Measurements from ENCODE around the gene CLDN7.
A peak's percentile ranks its signal among the peaks of the same experiment; 100 is the strongest.

CLDN7 gene

GRCh38 chr17:7284911-7285310 lies 22.6 kb upstream of the CLDN7 start:
- DNase-seq (ENCODE audit: low read depth) = no peak
- H3K4me3 ChIP-seq (ENCODE audit: low read length) = no peak overlapping the region
- TF ChIP-seq, protein P1, sequence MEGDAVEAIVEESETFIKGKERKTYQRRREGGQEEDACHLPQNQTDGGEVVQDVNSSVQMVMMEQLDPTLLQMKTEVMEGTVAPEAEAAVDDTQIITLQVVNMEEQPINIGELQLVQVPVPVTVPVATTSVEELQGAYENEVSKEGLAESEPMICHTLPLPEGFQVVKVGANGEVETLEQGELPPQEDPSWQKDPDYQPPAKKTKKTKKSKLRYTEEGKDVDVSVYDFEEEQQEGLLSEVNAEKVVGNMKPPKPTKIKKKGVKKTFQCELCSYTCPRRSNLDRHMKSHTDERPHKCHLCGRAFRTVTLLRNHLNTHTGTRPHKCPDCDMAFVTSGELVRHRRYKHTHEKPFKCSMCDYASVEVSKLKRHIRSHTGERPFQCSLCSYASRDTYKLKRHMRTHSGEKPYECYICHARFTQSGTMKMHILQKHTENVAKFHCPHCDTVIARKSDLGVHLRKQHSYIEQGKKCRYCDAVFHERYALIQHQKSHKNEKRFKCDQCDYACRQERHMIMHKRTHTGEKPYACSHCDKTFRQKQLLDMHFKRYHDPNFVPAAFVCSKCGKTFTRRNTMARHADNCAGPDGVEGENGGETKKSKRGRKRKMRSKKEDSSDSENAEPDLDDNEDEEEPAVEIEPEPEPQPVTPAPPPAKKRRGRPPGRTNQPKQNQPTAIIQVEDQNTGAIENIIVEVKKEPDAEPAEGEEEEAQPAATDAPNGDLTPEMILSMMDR (conservative IDR thresholded peaks at IDR 0.05; ENCODE audit: low read depth, low read length) = no peak

DNA sequence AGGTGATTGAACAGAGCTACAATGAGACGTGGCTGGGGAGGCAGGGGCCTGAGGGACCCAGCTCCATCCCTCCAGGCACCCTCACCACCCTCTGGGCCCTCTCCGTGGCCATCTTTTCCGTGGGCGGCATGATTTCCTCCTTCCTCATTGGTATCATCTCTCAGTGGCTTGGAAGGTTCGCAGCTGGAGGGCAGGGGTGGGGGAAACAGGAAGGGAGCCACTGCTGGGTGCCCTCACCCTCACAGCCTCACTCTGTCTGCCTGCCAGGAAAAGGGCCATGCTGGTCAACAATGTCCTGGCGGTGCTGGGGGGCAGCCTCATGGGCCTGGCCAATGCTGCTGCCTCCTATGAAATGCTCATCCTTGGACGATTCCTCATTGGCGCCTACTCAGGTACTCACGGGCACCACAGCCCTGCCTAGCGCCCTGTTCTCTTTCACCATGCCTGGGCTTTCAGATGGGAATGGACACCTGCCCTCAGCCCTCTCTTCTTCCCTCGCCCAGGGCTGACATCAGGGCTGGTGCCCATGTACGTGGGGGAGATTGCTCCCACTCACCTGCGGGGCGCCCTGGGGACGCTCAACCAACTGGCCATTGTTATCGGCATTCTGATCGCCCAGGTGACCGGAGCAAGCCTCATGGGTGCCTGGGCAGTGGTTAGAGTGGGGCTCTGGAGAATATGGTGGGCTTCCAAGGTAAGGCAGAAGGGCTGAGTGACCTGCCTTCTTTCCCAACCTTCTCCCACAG lies 21.4 kb upstream of the CLDN7 start:
- DNase-seq (ENCODE audit: low read depth) = no peak
- TF ChIP-seq, protein P1 (conservative IDR thresholded peaks at IDR 0.05; ENCODE audit: low read depth, low read length) = no peak
- H3K4me3 ChIP-seq (ENCODE audit: low read length) = no peak overlapping the region

DNA sequence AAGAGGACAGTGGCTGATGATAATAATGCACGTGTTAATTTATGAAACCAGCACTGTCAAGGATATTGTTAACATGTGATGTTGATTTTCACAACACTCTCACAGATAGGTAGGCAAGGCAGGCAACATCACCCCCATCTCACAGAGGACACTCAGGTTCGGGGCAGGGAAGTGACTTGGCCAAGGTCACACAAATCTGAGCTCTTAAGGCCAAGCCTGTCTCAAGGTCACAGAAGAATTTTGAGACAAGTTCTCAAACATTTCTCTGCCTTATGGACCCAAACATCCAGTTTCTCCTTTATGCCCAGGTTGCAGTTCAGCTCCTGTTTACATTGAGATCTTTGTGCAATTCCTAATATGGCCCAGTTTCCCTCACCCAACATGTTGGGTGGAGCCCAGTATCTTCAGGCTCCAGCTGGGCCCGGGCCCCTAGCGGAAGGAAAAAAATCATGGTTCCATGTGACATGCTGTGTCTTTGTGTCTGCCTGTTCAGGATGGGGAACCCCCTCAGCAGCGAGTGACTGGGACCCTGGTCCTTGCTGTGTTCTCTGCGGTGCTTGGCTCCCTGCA lies 20.6 kb upstream of the CLDN7 start:
- H3K4me3 ChIP-seq (ENCODE audit: low read length) = no peak overlapping the region
- TF ChIP-seq, protein P1 (conservative IDR thresholded peaks at IDR 0.05; ENCODE audit: low read depth, low read length) = no peak
- no peak for DNase-seq (ENCODE audit: low read depth)

DNA sequence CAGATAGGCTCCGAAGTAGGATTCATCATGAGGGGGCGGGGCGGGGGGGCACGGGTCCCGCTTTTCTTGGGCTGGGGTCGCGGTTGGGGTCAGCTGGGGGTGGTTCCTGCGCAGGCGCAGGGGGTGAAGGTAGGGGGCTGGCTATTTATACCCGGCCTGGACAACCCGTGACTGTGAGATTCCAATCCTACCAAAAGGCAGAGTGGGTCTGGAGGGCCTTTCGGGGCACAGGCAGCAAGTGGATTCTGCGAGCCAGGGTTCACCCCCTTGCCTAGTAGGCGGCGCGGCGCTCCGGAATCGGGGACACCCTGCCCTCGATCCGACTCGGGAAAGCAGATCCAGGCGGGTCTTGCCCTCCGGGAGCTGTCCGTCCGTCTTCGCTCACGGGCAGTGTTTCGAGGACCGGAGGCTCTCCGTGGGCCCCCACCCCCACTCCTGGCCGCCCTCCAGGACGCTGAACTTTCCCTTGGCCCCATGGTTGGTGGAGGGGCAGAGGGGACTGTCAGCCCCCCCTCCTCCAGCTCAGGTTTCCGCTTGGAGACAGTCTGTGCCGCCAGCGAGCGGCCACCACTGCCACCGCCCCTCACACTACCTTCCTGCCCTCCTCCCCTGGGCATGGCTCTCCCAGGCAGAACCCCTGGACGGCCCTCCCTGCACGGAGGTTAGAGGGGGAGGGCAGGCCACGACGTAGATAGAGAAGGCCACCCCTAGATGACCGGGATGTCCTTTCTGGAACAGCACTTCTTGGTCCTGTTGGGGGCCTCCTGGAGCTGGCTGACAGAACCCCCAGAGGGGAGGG lies 19.9 kb upstream of the CLDN7 start:
- H3K4me3 ChIP-seq (ENCODE audit: low read length) = peak overlapping the region; percentile 53
- no peak for DNase-seq (ENCODE audit: low read depth)
- TF ChIP-seq, protein P1 (conservative IDR thresholded peaks at IDR 0.05; ENCODE audit: low read depth, low read length) = no peak

GRCh38 chr17:7281074-7281952 lies 19.0 kb upstream of the CLDN7 start, which contains the start of gene SLC2A4:
TSS of gene SLC2A4 (plus strand) at chr17:7281718. CDS start at chr17:7281935, 217 bp downstream.
- TF ChIP-seq, protein P1 (conservative IDR thresholded peaks at IDR 0.05; ENCODE audit: low read depth, low read length) = no peak
- H3K4me3 ChIP-seq (ENCODE audit: low read length) = peak within 1 kb of the TSS; percentile 53
- DNase-seq (ENCODE audit: low read depth) = peak; percentile 78

DNA sequence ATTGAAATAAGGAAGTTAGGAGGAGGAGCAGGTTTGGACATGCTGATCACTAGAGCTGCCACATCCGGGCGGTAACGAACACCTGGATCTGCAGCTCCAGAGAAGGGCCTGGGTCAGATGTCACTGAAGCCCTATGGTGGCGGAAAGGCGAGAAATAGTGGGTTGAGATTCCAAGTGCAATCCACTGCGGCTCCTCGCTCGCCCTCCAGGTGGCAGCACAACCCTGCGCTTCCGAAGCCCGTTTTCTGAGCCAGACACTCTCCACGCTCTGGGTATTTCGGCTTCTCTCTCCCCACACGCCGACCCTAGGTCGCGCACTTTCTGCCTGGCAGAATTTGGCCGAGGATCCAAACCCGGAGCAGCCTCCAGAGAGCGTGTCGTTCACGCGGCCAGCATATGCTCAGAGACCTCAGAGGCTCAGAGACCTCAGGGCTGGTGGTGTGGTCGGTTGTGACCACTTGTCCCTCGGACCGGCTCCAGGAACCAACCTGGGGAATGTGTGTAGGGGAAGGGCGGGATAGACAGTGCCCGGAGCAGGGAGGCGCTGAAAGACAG lies 18.3 kb upstream of the CLDN7 start:
- TF ChIP-seq, protein P1 (conservative IDR thresholded peaks at IDR 0.05; ENCODE audit: low read depth, low read length) = peak; percentile 96
- H3K4me3 ChIP-seq (ENCODE audit: low read length) = peak overlapping the region; percentile 53

More for the DNA sequence above, 18.3 kb upstream of the CLDN7 start:
- DNase-seq (ENCODE audit: low read depth) = no peak

Data from retinal pigment epithelial cell (primary cell).